ENCODE results near the gene GLRX5.

The GLRX5 gene

DNA sequence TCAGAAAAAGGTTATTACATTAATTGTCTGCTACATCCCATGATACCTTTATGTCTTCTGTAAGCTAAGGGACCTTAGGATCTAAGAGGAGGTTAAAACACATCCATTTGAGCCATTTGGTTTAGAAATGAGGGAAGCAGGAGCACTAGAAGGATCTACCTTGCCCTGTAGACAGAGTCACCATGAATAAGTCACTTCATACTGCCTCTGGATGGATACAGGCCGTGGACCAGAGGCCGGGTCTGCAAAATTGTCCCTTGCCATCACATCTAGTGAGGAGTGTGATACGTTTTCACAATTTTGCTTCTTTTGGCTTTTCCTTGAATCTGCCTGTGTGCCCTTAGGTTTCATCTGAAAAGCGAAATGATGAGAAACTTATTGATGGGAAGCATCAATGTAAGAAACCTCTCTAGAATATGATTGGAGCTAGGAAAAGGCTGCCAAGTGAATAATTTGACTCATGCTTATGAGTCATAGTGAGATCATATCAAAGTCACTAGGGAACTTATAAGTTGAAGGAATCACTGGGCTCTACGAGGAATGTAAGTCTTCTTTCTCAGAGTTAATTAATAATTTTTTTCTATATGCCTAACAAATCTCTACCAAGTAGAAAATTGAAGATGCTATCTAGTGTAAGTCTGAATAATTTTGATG is 10.8 kb downstream of the GLRX5 start:
- Histone ChIP-seq H3K27ac (no peak overlapping the region), H3K4me1 (ENCODE audit: low read depth, poor library complexity, severe bottlenecking) (no peaks in the 10 kb centered on the region), H3K36me3 (ENCODE audit: insufficient read depth) (no peaks in the 10 kb centered on the region), H3K4me3 (IDR thresholded peaks at IDR 0.05; ENCODE audit: insufficient read depth, low read depth, low read length) (no peak overlapping the region), H3K4me2 (no peak overlapping the region), H2AFZ (ENCODE audit: low read depth) (no peak overlapping the region), H4K20me1 (ENCODE audit: insufficient read depth) (no peaks in the 10 kb centered on the region), H3K9ac (no peak overlapping the region), H3K27me3 (ENCODE audit: insufficient read depth, low read depth) (no peaks in the 10 kb centered on the region), H3K79me2 (ENCODE audit: insufficient read depth, low read depth) (peaks cover 13% of the 10 kb centered on the region)
- no peak for TF ChIP-seq CTCF (conservative IDR thresholded peaks at IDR 0.05; ENCODE audit: low read depth, low read length)

GRCh38 chr14:95547272-95547625 is 12.4 kb downstream of the GLRX5 start:
- H3K4me3 ChIP-seq (IDR thresholded peaks at IDR 0.05; ENCODE audit: insufficient read depth, low read depth, low read length), result no peak overlapping the region
- TF ChIP-seq CTCF (conservative IDR thresholded peaks at IDR 0.05; ENCODE audit: low read depth, low read length), result no peak
- no peak overlapping the region for H3K9ac ChIP-seq
- no peak overlapping the region for H3K4me2 ChIP-seq
- no peaks in the 10 kb centered on the region for H3K79me2 ChIP-seq (ENCODE audit: insufficient read depth, low read depth)
- no peaks in the 10 kb centered on the region for H3K36me3 ChIP-seq (ENCODE audit: insufficient read depth)
- no peaks in the 10 kb centered on the region for H4K20me1 ChIP-seq (ENCODE audit: insufficient read depth)
- H2AFZ ChIP-seq (ENCODE audit: low read depth), result no peak overlapping the region
- H3K4me1 ChIP-seq (ENCODE audit: low read depth, poor library complexity, severe bottlenecking), result no peaks in the 10 kb centered on the region
- no peak overlapping the region for H3K27ac ChIP-seq
- no peaks in the 10 kb centered on the region for H3K27me3 ChIP-seq (ENCODE audit: insufficient read depth, low read depth)

GRCh38 chr14:95547626-95548327 is 12.9 kb downstream of the GLRX5 start:
- H3K4me2 ChIP-seq, result no peak overlapping the region

DNA sequence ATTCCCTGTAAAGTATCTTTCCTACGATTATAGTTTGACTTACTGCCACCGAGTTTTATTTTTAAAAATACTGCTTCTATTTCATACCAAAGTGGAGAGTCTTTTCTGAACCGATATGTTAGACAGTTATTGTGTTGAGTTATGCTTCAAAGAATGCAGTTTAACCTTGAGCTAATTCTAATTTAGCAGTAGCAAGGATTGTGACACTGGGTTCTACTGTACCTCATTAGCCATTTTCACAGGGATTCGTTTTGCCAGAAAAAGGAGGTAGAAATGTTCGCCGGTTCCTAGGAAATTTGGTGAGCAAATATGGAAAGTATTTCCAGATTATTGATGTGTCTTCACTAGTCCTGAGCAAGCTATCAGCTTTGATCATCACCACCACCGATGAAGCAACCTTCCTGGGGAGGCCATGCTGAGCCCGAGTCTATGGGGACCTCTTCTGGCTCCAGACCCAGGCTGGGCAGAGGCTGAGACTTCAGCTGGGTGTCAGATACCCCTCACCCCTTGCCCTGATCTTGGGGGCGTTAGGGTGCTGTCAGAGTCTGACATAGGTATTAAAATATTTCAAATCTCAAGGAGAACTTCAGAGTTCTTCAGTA is 13.6 kb downstream of the GLRX5 start:
- H2AFZ ChIP-seq (ENCODE audit: low read depth), result no peak overlapping the region
- no peak overlapping the region for H3K9ac ChIP-seq
- no peak overlapping the region for H3K4me3 ChIP-seq (IDR thresholded peaks at IDR 0.05; ENCODE audit: insufficient read depth, low read depth, low read length)
- no peaks in the 10 kb centered on the region for H4K20me1 ChIP-seq (ENCODE audit: insufficient read depth)
- H3K27me3 ChIP-seq (ENCODE audit: insufficient read depth, low read depth), result no peaks in the 10 kb centered on the region
- H3K36me3 ChIP-seq (ENCODE audit: insufficient read depth), result no peaks in the 10 kb centered on the region
- no peaks in the 10 kb centered on the region for H3K79me2 ChIP-seq (ENCODE audit: insufficient read depth, low read depth)
- no peak for TF ChIP-seq CTCF (conservative IDR thresholded peaks at IDR 0.05; ENCODE audit: low read depth, low read length)
- H3K4me2 ChIP-seq, result no peak overlapping the region
- H3K27ac ChIP-seq, result no peak overlapping the region
- no peaks in the 10 kb centered on the region for H3K4me1 ChIP-seq (ENCODE audit: low read depth, poor library complexity, severe bottlenecking)

More at GRCh38 chr14:95547626-95548327, 12.9 kb downstream of the GLRX5 start:
- Histone ChIP-seq H4K20me1 (ENCODE audit: insufficient read depth) (no peaks in the 10 kb centered on the region), H3K4me1 (ENCODE audit: low read depth, poor library complexity, severe bottlenecking) (no peaks in the 10 kb centered on the region), H3K9ac (no peak overlapping the region), H3K27me3 (ENCODE audit: insufficient read depth, low read depth) (no peaks in the 10 kb centered on the region), H3K36me3 (ENCODE audit: insufficient read depth) (no peaks in the 10 kb centered on the region), H3K4me3 (IDR thresholded peaks at IDR 0.05; ENCODE audit: insufficient read depth, low read depth, low read length) (no peak overlapping the region), H3K79me2 (ENCODE audit: insufficient read depth, low read depth) (no peaks in the 10 kb centered on the region), H2AFZ (ENCODE audit: low read depth) (no peak overlapping the region), H3K27ac (no peak overlapping the region)
- TF ChIP-seq CTCF (conservative IDR thresholded peaks at IDR 0.05; ENCODE audit: low read depth, low read length), result no peak
